Skeletal muscle tissue (tissue), 4 donors: Measurements from ENCODE around the gene SOX18. TPM values are rescaled to one million over a fixed set of nuclear protein-coding genes. Genes with fewer than 3 reads are reported as not detected.
"Not testable (repeated sequence)": the region's sequence is repeated elsewhere in the genome, so short reads cannot be mapped to it uniquely, and the experiment has no call there.

Experiments
- H3K27ac ChIP-seq: one replicate; pipeline ENCODE4 v1.7.0; 2013; ENCODE audit warnings: mild to moderate bottlenecking, low read depth, low read length, inconsistent platforms
- H3K27me3 ChIP-seq, 3 donors: one replicate each; pipeline ENCODE4 v1.7.0; 2013; ENCODE audit warnings: low read length in 3 of 3; ENCODE audit not compliant: control insufficient read depth in 3 of 3, insufficient read depth in 3 of 3
- H3K36me3 ChIP-seq, 3 donors: one replicate each; pipeline ENCODE4 v1.7.0; 2013; ENCODE audit warnings: low read length in 3 of 3; ENCODE audit not compliant: control insufficient read depth in 3 of 3, insufficient read depth in 3 of 3
- H3K4me1 ChIP-seq, 3 donors: one replicate each; pipeline ENCODE4 v1.7.0; 2013; ENCODE audit warnings: low read length in 3 of 3, mild to moderate bottlenecking in 3 of 3; ENCODE audit not compliant: control insufficient read depth in 3 of 3, insufficient read depth in 3 of 3
- H3K4me3 ChIP-seq, 3 donors: one replicate each; pipeline ENCODE4 v1.7.0; 2013; ENCODE audit warnings: low read length in 3 of 3
- H3K9ac ChIP-seq, 3 donors: one replicate each; pipeline ENCODE4 v1.7.0; 2013; ENCODE audit warnings: low read length in 3 of 3, mild to moderate bottlenecking in 3 of 3, moderate library complexity in 2 of 3, low read depth in 1 of 3
- H3K9me3 ChIP-seq, 3 donors: one replicate each; pipeline ENCODE4 v1.7.0; 2013; ENCODE audit warnings: low read length in 3 of 3; ENCODE audit not compliant: control insufficient read depth in 3 of 3
- total RNA-seq: library from RNA; depleted of rRNA; stranded (reverse); fragments of >200 nt; gene quantifications from one replicate; pipeline ENCODE4 v1.2.3, GENCODE V29; 2014
- donor health status: Osteomylitis.

Gene SOX18
- total RNA-seq, 1 donor from 2014 or later, result 3.7 TPM

DNA sequence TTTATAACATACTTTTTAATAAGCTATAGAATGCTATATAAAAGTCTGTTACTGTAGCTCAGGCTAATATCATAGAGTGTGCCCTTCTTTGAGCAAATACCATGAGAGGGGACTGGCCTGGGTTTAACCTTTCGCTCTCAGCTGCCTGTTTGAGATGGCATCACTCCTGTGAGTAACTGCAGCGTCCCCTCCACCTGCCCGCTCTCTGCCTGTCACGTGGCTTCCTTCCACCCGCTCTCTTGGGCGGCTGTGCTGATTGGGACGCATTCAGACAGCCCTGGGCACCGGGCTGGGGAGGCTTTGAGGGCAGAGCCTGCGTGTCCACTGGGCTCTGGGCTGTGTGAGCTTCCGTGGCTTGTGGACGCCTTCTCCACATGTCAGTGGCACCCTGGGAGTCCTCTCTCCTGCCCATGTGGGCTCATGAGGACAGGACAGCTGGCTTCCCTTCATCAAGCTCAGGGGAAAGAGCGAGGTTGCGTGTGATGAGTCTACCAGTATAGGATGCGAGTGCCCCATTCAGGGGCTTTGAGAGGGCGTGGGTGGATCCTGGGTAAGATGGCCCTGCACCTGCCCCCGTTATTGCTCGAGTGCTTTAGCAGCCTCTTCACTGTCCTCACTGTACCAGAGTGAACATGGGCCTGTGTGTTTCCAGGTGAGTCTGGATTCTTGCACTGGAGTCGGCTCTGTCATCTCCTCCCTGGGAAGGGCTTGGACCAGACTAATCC is 24.2 kb downstream of the SOX18 start:
- no peak overlapping the region for H3K9ac ChIP-seq
- H3K4me3 ChIP-seq, result no peak overlapping the region
- H3K27ac ChIP-seq, result no peak overlapping the region
- no peaks in the 10 kb centered on the region for H3K4me1 ChIP-seq
- no peaks in the 10 kb centered on the region for H3K9me3 ChIP-seq
- H3K36me3 ChIP-seq, result peaks cover 82 to 91% (median 87%) of the 10 kb centered on the region in 3 donors
- no peaks in the 10 kb centered on the region for H3K27me3 ChIP-seq

DNA sequence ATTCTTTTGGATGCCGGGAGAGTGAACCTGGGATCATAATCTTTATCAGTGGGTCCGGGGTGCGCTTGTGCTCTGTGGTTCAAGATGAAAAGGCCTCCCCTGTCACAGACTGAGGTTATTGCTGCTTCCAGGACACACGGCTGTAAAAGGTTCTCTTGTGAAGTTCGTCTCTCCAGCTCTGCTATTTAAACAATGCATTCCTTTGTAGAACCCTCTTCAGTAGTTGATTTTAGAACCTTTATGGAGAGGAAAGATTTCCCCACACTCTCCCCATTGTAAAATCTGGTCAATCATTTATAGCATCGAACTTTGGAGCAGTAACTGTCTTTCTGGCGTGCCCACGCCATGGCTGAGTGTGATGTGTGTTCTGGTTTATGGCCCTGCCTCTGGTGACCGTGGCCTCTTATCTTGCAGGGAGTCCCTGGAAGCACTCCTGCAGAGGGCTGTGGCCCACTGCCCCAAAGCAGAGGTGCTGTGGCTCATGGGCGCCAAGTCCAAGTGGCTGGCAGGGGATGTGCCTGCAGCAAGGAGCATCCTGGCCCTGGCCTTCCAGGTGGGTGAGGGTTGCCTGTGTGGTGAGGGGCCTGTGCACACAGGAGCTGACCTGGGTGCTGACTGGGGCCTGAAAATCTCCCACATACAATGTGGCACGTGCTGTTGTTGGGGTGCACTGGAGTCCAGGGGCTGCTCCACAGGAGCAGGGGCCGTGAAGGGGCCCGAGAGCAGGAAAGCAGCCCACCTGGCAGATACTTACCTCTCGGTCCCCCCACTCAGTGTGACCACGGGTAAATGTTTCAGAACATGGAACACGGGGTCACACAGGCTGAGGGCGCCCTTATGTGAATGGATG is 25.1 kb downstream of the SOX18 start:
- no peaks in the 10 kb centered on the region for H3K4me1 ChIP-seq
- no peak overlapping the region for H3K4me3 ChIP-seq
- no peak overlapping the region for H3K9ac ChIP-seq
- H3K36me3 ChIP-seq, result peaks cover 79 to 87% (median 84%) of the 10 kb centered on the region in 3 donors
- no peaks in the 10 kb centered on the region for H3K9me3 ChIP-seq
- H3K27ac ChIP-seq, result no peak overlapping the region
- no peaks in the 10 kb centered on the region for H3K27me3 ChIP-seq

DNA sequence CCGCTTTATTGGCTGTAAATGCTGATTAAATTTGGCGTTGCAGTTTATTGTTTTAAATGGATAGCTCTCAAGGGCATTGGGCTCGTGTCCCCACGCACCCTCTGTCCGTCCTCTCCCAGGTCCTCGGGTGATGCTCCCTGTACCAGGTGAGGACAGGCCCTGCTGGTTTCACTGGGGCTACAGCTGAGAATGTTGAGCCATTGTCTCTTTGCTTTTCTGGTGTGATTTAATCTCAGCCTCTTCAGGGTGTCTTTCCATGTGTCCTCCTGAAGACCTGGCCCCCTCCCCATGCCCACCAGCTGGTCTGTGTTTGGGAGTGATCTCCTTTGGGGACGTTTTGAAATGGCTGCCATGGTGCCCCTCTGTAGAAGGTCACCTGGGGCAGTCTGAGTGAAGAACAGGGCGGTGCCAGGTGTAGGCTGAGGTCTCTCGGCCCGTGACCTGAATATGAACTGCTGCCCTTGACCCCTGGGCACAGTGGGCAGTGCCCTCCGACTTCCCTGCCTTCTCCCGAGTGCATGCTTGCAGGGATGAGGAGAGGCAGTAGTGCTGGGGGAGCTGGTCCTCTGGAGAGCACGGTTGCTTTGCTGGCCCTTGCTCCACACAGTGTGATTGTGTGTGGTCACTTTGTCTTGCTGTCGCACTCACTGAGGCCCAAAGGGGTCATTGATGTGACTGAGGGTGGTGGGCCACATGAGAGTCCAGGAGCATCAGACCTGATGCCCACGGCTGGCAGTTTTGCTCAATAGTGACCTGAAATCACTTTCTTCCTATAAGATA is 25.9 kb downstream of the SOX18 start:
- no peak overlapping the region for H3K27ac ChIP-seq
- H3K36me3 ChIP-seq, result peaks cover 79 to 85% (median 84%) of the 10 kb centered on the region in 3 donors
- no peaks in the 10 kb centered on the region for H3K9me3 ChIP-seq
- no peaks in the 10 kb centered on the region for H3K4me1 ChIP-seq
- no peak overlapping the region for H3K4me3 ChIP-seq
- no peaks in the 10 kb centered on the region for H3K27me3 ChIP-seq
- H3K9ac ChIP-seq, result no peak overlapping the region

DNA sequence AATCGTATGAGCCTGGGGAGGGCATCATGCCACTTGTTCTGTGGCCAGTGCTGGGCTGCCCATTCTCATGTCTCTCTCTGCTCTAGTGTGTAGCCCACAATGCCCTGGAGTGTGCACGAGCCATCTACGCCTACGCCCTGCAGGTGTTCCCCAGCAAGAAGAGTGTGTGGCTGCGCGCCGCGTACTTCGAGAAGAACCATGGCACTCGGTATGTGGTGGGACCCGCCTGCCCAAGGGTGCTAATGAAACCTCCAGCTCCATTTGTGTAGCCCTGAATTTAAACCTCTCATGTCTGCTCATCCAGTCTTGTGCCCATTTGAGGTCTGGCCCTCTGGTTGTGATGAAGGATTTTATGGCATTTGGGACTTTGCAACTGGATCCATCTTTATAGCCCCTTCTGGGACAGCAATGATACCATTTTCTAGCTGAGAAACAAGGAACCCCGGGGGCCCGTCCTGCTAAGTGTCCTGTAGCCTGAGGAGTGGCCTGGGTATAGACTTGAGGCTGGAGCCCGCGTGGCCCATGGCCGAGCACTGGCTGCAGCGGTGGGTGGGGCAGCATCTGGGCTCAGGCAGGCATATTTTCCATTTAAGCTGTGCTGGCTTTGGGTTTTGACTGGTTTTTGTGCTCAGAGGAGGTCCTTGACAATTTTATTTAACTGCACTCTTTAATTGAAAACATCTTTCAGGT is 26.6 kb downstream of the SOX18 start:
- no peak overlapping the region for H3K9ac ChIP-seq
- no peaks in the 10 kb centered on the region for H3K9me3 ChIP-seq
- no peak overlapping the region for H3K4me3 ChIP-seq
- H3K4me1 ChIP-seq, result no peaks in the 10 kb centered on the region
- H3K27me3 ChIP-seq, result no peaks in the 10 kb centered on the region
- peaks cover 79 to 84% (median 82%) of the 10 kb centered on the region in 3 donors for H3K36me3 ChIP-seq
- H3K27ac ChIP-seq, result no peak overlapping the region

DNA sequence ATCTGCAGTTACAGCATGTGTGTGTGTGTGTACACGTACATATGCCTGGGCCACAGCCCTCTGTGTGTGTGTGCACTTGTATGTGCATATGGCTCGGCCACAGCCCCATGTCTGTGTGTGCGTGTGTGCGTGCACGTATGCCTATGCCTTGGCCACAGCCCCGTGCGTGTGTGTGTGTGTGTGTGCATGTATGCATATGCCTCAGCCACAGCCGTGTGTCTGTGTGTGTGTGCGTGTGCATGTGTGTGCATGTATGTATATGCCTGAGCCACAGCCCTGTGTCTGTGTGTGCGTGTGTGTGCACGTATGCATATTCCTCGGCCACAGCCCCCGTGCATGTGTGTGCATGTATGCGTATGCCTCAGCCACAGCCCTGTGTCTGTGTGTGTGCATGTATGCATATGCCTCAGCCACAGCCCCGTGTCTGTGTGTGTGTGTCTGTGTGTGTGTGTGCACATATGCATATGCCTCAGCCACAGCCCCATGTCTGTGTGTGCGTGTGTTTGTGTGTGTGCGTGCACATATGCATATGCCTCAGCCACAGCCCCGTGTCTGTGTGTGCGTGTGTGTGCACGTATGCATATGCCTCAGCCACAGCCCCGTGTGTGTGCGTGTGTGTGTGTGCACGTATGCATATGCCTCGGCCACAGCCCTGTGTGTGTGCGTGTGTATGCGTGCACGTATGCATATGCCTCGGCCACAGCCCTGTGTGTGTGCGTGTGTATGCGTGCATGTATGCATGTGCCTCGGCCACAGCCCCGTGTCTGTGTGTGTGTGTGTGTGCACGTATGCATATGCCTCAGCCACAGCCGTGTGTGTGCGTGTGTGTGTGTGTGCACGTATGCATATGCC is 28.1 kb downstream of the SOX18 start:
- H3K4me3 ChIP-seq, result no peak overlapping the region
- H3K4me1 ChIP-seq, result no peaks in the 10 kb centered on the region
- H3K27ac ChIP-seq, result no peak overlapping the region
- no peak overlapping the region for H3K9ac ChIP-seq
- H3K9me3 ChIP-seq, result no peaks in the 10 kb centered on the region
- no peaks in the 10 kb centered on the region for H3K27me3 ChIP-seq
- H3K36me3 ChIP-seq, result peaks cover 73 to 77% (median 75%) of the 10 kb centered on the region in 3 donors

DNA sequence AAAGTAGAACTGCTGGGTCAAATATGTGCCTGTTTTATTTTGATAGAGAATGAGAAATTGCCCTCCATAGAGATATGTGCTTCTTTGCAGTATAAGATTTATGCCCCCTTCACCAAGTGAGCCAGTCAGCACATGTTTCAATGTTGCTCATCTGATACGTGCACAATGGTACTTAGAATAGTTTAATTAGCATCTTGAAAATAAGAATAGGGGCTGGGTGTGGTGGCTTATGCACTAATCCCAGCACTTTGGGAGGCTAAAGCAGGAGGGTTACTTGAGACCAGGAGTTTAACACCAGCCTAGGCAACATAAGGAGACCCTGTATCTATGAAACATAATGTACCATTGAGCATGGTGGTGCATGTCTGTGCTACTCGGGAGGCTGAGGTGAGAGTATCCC is 33.8 kb downstream of the SOX18 start:
- Histone ChIP-seq H3K4me3 (no peak overlapping the region), H3K36me3 (peaks cover 49 to 62% (median 55%) of the 10 kb centered on the region in 3 donors), H3K27ac (no peak overlapping the region), H3K9ac (no peak overlapping the region), H3K27me3 (no peaks in the 10 kb centered on the region), H3K9me3 (no peaks in the 10 kb centered on the region), H3K4me1 (no peaks in the 10 kb centered on the region)

DNA sequence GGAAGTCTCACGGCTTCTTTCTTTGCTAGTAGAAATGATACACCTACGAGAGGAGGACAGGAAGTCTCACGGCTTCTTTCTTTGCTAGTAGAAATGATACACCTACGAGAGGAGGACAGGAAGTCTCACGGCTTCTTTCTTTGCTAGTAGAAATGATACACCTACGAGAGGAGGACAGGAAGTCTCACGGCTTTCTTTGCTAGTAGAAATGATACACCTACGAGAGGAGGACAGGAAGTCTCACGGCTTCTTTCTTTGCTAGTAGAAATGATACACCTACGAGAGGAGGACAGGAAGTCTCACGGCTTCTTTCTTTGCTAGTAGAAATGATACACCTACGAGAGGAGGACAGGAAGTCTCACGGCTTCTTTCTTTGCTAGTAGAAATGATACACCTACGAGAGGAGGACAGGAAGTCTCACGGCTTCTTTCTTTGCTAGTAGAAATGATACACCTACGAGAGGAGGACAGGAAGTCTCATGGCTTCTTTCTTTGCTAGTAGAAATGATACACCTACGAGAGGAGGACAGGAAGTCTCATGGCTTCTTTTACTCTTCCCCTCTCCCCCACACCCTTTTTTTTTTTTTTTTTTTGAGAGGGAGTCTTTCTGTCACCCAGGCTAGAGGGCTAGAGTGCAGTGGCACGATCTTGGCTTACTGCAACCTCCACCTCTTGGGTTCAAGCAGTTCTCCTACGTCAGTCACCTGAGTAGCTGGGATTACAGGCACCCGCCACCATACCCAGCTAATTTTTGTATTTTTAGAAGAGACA is 36.9 kb downstream of the SOX18 start:
- not testable (repeated sequence) for H3K4me3 ChIP-seq, H3K9me3 ChIP-seq, H3K9ac ChIP-seq, H3K27ac ChIP-seq, H3K4me1 ChIP-seq, H3K27me3 ChIP-seq
- H3K36me3 ChIP-seq, result peaks cover 38 to 52% (median 47%) of the 10 kb centered on the region in 3 donors

DNA sequence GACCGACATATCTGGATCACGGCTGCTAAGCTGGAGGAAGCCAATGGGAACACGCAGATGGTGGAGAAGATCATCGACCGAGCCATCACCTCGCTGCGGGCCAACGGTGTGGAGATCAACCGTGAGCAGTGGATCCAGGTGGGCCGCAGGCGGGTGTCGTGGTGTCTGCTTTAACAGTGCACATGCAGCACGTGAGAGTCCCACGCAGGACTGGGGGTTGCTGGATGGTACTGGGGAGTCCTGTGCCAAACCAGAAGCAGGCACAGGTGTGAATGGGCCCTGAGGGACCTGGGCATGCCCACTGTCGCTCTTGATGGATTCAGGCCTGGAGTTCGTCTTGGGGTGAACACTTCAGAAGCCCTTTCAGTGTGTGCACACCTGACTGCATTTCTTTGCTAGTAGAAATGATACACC is 38.1 kb downstream of the SOX18 start:
- Histone ChIP-seq H3K4me1 (no peaks in the 10 kb centered on the region), H3K9me3 (no peaks in the 10 kb centered on the region), H3K27me3 (no peaks in the 10 kb centered on the region), H3K27ac (no peak overlapping the region), H3K9ac (no peak overlapping the region), H3K36me3 (peaks cover 40 to 53% (median 50%) of the 10 kb centered on the region in 3 donors), H3K4me3 (no peak overlapping the region)
